AG04450 (cell line): ENCODE data around the gene RNF133. TPM values are rescaled to one million over a fixed set of nuclear protein-coding genes. Genes with fewer than 3 reads are reported as not detected.
"Not testable (repeated sequence)": the region's sequence is repeated elsewhere in the genome, so short reads cannot be mapped to it uniquely, and the experiment has no call there.

ENCODE experiments used
- CTCF ChIA-PET: fragments of 300-600, 350-600 bp; formaldehyde crosslinking; extraction: SDS; loops from one replicate; lab custom pipeline; 2022; ENCODE audit warnings: antibody characterized with exemption, inconsistent platforms; lab: Charles Lee
- POLR2A ChIA-PET: fragments of 350-600 bp; formaldehyde crosslinking; extraction: SDS; loops from one replicate; lab custom pipeline; 2021; ENCODE audit warnings: antibody characterized with exemption, inconsistent platforms; lab: Yijun Ruan, JAX
- DNase-seq: peaks from one replicate; pipeline ENCODE4 v3.0.0-alpha.2; 2011; ENCODE audit warnings: low read depth, low spot score
- H3K27ac ChIP-seq: one replicate; pipeline ENCODE4 v1.5.1; 2012; ENCODE audit warnings: low read depth, low read length, control low read depth
- H3K27me3 ChIP-seq: one replicate; pipeline ENCODE4 v1.6.0; 2012; ENCODE audit warnings: low read length; ENCODE audit not compliant: control insufficient read depth, insufficient read depth
- H3K4me3 ChIP-seq: 2 replicates; pipeline ENCODE4 v1.5.1; 2011; ENCODE audit warnings: mild to moderate bottlenecking, low read depth, low read length, control low read depth
- H3K9me3 ChIP-seq: 2 replicates; pipeline ENCODE4 v1.5.1; 2012; ENCODE audit warnings: low read length; ENCODE audit not compliant: control insufficient read depth, insufficient read depth
- polyA plus RNA-seq: library from polyadenylated mRNA; depleted of rRNA; stranded (reverse); fragments of >200 nt; gene quantifications from 2 replicates; pipeline ENCODE4 v1.2.3, GENCODE V29; 2011
- TF ChIP-seq, protein P1 (sequence below): IDR thresholded peaks from 2 replicates; pipeline ENCODE4 v1.5.1; 2011; ENCODE audit warnings: low read depth, low read length, control low read depth, inconsistent platforms

The RNF133 gene
- polyA plus RNA-seq, 1 experiment: not detected

DNA sequence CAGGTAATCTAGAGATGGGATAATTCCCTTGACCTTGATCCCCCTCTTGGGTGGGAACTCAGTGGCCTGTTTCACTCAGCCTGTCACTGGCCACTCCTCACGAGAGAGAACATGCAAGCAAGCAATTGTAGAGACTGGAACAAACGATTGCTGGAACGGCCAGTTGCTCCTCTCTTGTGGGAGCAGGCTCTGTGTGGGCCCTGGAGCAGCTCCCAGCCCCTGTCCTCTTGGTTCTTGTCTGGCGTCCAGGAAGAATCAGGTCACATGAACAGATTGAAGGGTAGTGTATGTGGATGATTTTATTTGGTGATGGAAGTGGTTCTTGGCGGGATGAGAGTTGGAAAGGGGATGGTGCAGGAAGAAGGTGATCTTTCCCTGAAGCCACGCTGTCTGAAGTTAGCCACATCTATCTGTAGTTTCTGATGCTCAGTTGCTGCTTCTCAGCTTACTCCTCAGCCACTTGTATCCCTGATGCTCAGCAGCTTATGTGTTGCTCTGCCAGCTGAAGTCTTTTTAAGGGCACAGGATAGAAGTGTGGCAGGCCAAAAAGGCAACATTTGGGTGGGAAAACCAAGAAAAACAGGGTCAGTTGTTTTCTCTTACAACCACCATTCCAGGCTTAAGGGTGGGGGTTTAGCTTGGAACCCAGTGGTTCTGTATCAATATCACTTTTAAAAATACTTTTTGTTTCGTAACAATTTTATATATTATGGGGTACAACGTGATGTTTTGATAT lies 15.9 kb downstream of the RNF133 start:
- peaks cover 4% of the 10 kb centered on the region; the same call in 1 of the 2 replicates for H3K9me3 ChIP-seq
- H3K27ac ChIP-seq: no peak overlapping the region
- POLR2A ChIA-PET: no interaction called here
- no peak for DNase-seq
- no peak overlapping the region for H3K4me3 ChIP-seq
- TF ChIP-seq, protein P1, sequence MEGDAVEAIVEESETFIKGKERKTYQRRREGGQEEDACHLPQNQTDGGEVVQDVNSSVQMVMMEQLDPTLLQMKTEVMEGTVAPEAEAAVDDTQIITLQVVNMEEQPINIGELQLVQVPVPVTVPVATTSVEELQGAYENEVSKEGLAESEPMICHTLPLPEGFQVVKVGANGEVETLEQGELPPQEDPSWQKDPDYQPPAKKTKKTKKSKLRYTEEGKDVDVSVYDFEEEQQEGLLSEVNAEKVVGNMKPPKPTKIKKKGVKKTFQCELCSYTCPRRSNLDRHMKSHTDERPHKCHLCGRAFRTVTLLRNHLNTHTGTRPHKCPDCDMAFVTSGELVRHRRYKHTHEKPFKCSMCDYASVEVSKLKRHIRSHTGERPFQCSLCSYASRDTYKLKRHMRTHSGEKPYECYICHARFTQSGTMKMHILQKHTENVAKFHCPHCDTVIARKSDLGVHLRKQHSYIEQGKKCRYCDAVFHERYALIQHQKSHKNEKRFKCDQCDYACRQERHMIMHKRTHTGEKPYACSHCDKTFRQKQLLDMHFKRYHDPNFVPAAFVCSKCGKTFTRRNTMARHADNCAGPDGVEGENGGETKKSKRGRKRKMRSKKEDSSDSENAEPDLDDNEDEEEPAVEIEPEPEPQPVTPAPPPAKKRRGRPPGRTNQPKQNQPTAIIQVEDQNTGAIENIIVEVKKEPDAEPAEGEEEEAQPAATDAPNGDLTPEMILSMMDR: no peak
- no peaks in the 10 kb centered on the region for H3K27me3 ChIP-seq
- CTCF ChIA-PET: no interaction called here

DNA sequence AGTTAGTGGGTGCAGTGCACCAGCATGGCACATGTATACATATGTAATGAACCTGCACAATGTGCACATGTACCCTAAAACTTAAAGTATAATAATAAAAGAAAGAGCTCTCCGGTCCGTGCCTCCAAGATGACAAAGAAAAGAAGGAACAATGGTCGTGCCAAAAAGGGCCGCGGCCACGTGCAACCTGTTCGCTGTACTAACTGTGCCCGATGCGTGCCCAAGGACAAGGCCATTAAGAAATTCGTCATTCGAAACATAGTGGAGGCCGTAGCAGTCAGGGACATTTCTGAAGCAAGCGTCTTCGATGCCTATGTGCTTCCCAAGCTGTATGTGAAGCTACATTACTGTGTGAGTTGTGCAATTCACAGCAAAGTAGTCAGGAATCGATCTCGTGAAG lies 17.7 kb downstream of the RNF133 start:
- H3K4me3 ChIP-seq, H3K9me3 ChIP-seq, DNase-seq, CTCF ChIA-PET, H3K27me3 ChIP-seq, H3K27ac ChIP-seq, POLR2A ChIA-PET: not testable (repeated sequence)

DNA sequence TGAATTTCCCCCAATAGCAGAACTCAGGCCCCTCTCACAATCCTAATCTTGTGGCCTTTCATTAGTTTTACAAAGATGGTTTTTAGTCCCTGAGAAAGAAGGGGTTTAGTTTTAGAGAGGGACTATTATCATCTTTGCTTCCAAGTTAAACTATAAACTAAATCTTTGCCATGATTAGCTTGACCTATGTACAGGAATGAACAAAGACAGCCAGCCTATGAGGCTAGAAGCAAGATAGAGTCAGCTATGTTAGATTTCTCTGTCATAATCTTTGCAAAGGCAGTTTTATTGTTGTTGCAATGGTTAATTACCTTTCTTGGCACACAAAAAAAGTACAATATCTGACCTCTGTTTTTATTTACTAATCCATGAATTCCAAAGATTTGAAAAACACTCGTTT lies 19.1 kb downstream of the RNF133 start:
- Histone ChIP-seq H3K4me3 (no peak overlapping the region), H3K9me3 (no peaks in the 10 kb centered on the region; the same call in 1 of the 2 replicates), H3K27me3 (no peaks in the 10 kb centered on the region), H3K27ac (no peak overlapping the region)
- TF ChIP-seq, protein P1: no peak
- POLR2A ChIA-PET: no interaction called here
- DNase-seq: no peak
- CTCF ChIA-PET: no interaction called here

DNA sequence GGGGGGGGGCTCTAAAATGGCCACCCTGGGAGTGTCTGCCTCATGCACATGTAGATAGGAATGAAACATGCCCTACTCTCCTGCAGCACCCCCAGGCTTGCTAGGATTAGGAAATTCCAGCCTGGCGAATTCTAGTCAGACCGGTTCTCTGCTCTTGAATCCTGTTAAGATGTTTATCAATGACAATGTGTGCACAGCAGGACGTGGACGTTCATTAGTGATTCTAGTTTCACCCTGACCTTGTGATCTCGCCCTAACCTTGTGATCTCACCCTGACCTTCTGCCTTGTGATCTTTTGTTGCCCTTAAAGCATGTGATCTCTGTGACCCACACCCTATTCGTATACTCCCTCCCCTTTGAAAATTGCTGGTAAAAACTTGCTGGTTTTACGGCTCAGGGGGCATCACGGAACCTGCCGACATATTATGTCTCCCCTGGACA lies 19.6 kb downstream of the RNF133 start:
- DNase-seq, H3K27ac ChIP-seq, POLR2A ChIA-PET, H3K27me3 ChIP-seq, H3K4me3 ChIP-seq, H3K9me3 ChIP-seq, CTCF ChIA-PET: not testable (repeated sequence)

DNA sequence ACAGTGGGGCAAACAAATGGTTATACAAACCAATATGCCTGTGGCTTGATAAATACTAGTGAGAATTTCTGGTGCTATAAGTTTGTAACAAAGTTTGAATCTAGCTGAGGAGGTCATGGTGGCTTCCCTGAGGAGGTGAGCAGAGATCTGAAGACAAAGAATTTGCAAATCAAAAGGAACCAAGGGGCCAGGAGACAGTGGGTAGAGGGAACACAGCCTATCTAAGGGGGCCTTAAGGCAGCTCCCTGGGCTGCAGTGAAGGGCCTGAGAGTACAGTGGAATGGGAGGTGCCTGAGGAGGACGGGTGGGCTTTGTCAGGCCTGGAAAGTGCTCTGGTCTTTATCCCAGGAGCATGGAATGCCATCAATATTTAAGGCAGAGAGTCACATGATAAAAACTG lies 21.8 kb downstream of the RNF133 start:
- DNase-seq: no peak
- CTCF ChIA-PET: no interaction called here

DNA sequence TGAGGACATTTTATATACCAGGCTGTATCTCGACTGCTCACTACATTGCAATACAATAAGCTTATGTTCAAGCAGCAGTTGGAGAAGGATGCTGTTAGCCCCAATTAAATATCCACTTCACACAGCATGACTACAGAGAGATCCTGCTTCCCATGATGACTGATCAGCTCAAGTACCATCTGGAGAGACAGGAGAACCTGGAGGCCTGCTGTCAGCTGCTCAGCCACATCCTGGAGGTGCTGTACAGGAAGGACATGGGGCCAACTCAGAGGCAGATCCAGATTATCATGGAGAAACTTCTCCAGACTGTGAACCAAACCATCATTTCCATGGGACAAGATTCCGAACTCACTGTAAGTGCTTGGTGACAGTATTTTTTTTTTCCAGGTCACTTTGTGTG lies 22.5 kb downstream of the RNF133 start:
- no peak overlapping the region for H3K4me3 ChIP-seq
- no peaks in the 10 kb centered on the region for H3K27me3 ChIP-seq
- POLR2A ChIA-PET: no interaction called here
- H3K27ac ChIP-seq: no peak overlapping the region
- CTCF ChIA-PET: no interaction called here
- peaks cover 9% of the 10 kb centered on the region for H3K9me3 ChIP-seq
- TF ChIP-seq, protein P1: no peak
- DNase-seq: no peak

More for the DNA sequence above, 21.8 kb downstream of the RNF133 start:
- TF ChIP-seq, protein P1: no peak
- POLR2A ChIA-PET: no interaction called here
- H3K27me3 ChIP-seq: no peaks in the 10 kb centered on the region
- H3K9me3 ChIP-seq: peaks cover 9% of the 10 kb centered on the region
- H3K27ac ChIP-seq: no peak overlapping the region
- no peak overlapping the region for H3K4me3 ChIP-seq
